Amygdala (tissue), 56 donors: ENCODE data around the gene PCID2.

Experiments
- DNase-seq, 56 donors: peaks; one replicate each; lab custom pipeline; 2025; lab: John Stamatoyannopoulos, UW

PCID2 gene

DNA sequence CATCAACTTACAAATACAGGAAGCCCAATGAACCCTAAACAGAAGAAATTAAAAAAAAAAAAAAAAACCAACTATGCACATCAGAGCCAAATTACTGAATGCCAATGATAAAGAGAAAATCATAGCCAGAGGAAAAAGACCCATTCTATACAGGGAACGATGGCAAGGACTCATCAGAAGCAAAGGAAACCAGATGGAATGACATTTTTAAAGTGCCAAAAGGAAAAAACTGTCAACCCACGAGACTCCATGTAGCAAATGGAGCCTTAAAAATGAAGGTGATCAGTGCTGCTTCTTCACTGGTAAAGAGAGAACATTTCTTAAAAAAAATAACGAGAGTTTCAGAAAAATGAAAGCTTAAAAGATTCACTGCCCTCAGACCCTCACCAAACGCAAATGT, 18.3 kb downstream of the PCID2 start:
- DNase-seq: no peak

DNA sequence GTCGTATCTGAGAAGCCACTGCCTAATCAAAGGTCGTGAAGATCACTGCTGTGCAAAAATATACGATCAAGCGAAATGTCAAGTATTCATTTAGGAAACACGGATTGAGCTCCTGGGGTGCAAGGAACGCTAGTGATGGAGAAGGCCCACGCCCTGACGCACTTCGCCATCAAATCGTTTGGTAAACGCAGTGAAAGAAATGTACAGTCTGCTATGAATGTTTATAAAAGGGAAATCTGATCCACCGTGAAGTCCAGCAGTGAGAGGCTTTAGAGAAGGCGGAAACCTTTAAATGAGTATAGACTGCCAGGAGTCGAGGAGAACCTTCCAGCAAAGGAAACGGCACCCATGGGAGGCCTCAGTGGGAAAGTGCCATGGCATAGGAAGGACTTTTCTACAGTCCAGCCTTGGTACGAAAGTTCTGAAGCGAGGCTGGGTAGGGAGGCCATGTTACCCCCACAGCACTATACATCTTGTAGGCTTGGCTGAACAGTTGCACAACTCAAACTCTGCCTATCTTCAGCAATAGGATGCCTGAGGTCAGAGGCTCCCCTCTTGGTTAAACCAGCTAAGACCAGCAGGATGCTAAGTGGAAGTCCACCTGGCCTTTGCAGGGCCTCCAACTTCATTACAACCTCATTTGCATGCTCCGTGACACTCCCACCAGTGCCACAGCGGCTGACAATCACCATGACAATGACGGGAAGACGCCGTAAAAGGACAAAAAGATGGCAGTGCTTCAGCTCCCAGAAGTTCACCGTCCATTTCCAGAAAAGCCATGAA, 20.4 kb downstream of the PCID2 start:
- DNase-seq: no peak

DNA sequence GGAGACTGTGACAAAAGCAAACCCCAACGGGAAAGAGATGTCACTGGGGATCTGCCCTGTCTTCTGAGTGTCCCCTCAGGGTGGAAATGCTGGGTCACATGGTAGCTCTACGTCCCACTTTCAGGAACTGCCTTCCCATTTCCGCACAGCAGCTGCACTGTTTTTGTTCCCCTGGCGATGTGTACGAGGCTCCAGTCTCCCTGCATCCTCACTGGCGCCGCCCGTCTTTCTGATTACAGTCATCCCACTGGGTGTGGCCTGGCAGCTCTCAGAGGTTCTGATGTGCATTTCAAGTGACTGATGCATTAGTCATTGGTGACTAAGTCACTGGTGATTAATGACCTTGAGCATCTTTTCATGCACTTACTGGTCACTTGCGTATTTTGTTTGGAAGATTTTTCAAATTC, 21.2 kb downstream of the PCID2 start:
- peak in 30 of 56 donors; percentile 5 to 80 (median 43) for DNase-seq

DNA sequence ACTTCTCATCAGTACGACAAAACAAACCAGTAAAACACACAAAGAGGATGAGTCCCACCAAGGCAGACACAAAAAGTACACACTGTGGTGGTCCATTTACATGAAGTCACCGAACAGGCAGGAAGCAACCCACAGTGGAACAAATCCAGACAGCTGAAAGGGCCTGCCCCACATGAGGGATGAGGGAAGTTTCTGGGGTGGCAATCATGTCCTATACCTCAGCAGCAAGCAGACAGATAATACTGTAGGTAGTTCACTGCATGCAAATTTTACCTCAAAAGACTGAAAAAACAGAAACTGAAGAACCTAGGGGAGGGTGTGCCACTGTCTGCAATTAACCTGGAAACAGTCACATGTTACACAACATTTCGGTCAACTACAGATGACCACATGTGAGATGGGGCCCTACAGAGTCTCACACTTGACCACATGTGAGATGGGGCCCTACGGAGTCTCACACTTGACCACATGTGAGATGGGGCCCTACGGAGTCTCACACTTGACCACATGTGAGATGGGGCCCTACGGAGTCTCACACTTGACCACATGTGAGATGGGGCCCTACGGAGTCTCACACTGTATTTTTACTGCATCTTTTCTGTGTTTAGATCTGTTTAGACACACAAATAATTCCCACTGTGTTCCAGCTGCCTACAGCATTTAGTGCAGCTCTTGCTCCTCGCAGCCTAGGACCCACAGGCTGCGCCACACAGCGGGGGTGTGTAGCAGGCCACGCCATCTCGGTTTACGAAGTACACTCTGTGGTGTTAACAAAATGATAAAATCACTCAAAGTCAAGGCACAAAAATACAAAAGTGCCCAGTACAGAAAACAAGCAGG, 22.2 kb downstream of the PCID2 start:
- no peak for DNase-seq

DNA sequence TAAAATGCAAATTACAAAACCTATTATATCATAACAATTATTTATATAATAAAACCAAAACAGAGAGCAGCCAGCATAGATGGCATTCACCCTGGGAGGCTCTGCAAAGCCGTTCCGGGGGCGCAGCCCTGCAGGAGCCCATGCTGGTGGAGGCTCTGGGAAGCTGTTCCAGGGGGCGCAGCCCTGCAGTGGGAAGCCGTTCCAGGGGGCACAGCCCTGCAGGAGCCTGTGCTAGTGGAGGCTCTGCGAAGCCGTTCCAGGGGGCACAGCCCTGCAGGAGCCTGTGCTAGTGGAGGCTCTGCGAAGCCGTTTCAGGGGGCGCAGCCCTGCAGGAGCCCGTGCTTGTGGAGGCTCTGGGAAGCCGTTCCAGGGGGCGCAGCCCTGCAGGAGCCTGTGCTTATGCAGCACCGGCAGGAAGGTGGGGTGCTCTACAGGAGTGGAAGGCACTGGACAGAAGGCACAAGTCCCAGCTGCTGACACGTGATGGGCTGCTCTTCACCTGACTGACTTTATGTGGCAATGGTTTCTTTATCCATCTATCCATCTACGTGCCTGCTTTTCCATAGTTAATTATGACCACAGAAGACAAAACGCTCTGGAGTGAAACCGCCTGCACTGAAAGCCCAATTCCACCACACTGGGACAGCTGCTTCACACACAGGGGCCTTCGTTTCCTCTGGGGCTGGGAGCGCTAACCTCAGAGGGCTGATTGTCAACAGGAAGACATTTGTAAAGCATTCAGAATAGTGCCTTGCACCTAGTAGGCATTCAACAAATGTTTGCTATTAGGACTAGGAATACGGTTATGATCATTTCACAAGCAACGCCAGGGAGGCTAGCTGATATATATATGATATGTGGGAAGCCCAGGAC, 23.7 kb downstream of the PCID2 start:
- DNase-seq: no peak

DNA sequence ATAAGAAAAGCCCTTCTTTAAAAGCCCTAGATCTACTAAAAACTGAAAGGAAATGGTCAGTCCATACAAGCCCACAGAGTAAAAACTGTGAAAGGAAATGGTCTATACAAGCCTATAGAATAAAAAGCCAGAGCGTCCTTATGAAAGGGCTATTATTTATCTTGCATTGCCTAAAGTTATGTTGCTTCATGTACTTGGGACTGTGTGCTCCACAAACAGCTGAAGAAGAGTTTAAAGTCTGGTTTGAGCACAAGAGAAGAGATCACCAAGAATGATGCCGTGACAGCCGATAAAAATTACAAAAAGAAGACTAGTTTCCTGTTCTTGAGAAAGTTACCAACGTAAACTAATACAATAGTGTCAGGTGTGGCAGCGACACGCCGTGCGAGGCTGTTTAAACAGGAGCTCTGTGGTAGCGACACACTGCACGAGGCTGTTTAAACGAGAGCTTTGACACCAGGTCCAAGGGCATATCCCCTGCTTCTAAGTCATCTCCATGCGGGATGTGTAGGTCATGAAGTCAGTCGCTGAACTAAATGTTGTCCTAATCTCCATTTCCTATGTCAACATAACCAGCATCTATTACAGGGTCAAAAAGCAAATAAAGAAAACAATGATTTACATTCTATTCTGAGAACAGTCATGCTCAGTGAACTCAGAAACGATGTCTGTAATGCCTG, 24.9 kb downstream of the PCID2 start:
- DNase-seq: no peak

DNA sequence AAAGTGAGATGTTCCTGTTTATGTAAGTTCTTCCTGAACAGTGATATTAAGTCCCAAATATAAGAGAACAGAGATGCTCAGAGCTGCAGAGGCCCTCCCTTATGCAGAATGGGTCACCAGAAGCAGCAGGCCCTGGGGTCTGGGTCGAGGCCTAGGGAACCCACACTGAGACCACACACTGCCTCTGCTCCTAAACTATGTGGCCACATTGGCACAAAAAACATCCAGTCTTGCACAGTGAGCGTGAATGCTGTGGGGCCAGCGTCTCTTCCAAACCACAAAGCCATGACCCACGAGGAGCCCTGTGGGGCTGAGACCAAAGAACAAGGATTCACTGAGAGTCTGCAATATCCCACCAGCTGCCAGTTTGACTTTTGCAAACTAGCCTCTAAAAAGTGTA, 26.4 kb downstream of the PCID2 start:
- DNase-seq: no peak

DNA sequence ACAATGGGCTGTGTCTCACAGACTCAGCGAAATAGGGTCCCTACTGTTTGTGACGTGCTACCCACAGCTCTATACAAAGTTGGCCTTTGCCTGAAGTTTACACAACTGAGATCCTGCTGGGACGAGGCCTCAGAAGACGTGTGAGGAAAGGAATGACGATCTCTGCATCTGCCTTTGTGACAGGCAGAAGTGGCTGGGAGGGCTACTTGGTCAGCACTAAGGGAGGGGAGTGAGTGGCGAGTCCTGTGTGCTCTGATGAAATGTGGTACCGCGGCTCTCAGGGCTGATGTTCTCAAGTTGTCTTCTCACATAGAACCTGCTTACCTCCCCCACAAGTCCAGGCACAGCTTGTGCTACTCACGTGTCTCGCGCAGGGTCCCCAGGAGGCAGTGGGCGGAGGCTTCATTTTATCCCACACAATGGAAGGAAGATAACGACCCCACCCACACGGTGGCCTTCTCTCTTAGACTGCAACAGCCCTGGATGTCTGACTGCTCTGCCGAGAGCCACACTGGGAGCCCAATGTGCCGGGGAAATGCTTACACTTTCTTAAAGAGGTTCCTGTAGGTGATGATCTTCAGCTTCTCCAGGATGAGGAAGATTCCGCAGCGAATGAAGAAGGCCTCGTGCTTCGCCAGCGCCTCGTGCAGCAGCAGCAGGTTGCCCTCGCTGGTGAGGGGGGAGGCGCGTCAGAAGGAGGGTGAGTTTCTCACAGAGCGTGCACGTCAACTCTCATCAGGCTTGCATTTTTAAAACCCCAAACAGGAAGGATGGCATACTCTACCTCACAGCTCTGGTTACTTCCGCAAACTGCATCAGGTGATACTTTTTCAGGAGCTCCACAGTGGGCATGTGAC, 28.9 kb downstream of the PCID2 start:
- peak in 2 of 56 donors; percentile 12 to 24 for DNase-seq

DNA sequence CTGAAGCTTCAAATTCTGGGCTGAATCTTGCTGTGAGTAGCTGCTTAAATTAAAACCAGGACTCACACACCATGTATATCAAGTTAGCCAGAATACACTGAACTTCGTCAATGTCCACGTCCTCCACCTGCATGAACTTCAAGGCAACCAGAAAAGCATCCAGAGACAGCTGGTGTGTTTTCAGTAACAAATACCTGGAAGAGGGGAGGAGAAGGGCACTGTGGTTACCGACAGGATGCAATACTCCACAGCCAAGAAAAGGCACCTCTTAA, 29.6 kb downstream of the PCID2 start:
- no peak for DNase-seq

DNA sequence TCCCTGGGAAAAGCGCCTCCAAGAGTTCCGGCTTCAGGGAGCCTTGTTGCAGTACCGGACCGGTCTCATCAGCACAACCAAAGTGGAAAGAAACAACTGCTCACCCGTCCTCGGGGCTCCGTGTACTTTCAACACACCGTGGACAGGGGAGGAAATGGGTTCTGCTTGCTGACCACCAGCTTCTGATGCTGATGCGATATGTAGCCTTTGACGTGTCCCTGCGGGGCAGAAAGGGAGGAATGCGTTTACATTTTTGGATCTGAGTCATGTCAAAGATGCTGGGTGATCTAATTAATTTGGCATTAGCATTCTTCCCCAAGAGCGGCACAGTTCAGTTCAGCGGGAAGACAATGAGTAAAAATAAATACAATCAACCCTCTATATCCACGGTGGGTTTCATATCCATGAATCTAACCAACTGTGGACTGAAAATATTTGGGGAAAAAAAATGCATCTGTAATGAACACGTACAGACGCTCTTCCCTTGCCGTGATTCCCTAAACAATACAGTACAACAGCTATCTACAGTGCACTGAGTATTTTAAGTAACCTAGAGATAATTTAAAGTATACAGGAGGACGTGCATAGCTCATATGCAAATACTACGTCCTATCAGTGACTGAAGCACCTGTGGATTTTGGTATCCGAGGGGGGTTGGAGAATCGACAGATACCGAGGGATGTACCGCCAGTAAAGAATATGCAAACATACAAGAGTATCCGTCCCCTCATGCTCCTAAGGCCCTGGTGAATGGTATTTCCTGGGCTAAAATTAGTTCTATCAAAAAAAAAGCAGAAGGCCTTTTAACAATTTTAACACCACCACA, 30.2 kb downstream of the PCID2 start:
- DNase-seq: no peak

DNA sequence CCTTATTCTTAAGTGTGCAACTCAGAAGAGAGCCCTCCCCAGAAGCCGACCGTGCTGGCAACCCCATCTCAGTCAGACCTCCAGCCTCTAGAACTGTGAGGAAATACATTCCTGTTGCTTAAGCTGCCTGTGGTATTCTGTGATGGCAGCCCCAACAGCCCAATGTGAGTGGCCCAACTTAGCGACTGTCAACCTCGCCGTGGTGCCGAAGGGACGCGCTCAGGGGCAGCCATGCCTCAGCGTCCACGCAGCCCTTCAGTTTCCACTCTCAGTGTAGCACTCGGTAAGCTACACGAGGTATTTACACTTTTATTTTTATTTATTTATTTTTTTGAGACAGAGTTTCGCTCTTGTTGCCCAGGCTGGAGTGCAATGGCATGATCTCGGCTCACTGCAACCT, 31.6 kb downstream of the PCID2 start:
- DNase-seq: no peak

DNA sequence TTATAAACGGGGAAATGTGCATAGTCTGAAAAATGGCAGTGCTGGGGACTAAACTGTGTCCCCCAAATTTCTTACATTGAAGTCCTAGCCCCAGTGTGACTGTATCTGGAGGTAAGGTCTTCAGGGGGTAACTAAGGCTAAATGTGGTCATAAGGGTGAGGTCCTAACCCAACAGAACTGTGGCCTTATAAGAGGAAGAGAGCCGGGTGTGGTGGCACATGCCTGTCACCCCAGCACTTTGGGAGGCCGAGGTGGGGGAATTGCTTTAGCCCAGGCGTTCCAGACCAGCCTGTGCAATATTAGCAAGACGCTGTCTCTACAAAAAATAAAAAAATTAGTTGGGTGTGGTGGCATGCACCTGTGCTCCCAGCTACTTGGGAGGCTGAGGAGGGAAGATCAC, 32.2 kb downstream of the PCID2 start:
- no peak for DNase-seq

DNA sequence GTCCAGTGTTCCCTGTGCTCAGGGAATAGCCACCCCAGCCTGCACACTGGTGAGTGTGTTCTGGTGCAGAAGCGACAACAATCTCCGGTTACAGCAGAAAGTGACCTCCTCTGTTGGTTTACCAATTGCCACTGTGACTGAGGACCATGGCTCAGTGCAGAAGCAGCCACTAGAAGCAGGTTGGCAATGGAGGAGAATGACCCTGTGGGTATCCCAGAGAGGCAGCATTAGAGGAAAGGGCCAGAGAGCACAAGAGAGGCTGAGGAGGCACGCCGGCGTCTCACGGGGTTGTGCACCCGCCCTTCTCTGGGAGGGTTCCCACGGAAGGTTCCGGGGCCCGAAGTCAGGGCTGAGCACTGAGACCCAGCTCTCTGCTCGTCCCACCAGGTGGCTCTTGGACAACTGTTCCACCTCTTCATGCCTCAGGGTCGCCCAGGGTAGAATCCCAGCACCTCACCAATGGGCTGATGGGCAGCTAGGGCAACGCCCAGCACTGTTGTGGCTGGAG, 36.0 kb downstream of the PCID2 start:
- no peak for DNase-seq

DNA sequence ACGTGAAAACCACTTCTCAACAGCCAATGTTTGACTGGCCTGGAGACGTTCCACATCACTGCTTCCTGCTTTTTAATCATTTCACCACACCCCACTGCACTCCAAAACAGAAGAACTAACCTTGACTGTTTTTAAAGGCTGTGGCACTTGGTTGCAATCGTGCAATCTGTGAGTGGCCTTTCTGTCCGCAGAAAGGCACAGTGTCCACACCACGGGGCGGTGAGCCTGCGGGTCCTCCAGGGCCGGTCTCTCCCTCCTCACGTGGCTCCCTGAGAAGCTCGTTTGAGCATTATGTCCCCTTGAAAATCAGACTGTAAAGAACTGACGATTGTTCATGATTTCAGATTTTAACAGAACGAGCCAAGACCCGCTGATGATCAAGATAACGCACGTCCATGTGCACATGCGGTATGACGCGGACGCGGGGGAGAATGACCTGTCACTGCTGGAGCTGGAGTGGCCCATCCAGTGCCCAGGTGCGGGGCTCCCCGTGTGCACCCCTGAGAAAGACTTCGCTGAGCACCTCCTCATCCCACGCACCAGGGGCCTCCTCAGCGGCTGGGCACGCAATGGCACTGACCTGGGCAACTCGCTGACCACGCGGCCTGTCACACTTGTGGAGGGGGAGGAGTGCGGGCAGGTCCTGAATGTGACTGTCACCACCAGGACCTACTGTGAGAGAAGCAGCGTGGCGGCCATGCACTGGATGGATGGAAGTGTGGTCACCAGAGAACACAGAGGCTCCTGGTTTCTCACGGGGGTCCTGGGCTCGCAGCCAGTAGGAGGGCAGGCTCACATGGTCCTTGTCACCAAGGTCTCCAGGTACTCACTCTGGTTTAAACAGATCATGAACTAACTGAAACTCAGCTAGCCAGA, 37.0 kb downstream of the PCID2 start:
- no peak for DNase-seq

DNA sequence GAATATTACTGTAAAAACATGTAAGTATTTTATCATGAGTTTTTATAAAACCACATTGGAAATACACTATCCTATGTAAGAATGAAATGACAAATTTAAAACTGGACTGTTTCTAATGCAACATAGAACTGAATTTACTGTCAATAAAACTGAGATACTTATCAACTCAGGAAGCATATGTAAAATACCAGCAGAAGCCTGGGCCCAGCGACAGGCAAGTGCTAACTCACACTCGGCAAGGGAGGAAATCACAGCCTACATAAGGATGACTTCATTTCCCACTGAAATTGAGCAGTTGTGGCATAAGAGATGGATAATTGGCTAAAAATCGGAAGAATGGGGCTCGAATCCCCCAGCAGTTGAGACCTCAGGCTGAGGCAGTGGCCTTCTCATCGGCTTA, 38.0 kb downstream of the PCID2 start:
- DNase-seq: no peak

DNA sequence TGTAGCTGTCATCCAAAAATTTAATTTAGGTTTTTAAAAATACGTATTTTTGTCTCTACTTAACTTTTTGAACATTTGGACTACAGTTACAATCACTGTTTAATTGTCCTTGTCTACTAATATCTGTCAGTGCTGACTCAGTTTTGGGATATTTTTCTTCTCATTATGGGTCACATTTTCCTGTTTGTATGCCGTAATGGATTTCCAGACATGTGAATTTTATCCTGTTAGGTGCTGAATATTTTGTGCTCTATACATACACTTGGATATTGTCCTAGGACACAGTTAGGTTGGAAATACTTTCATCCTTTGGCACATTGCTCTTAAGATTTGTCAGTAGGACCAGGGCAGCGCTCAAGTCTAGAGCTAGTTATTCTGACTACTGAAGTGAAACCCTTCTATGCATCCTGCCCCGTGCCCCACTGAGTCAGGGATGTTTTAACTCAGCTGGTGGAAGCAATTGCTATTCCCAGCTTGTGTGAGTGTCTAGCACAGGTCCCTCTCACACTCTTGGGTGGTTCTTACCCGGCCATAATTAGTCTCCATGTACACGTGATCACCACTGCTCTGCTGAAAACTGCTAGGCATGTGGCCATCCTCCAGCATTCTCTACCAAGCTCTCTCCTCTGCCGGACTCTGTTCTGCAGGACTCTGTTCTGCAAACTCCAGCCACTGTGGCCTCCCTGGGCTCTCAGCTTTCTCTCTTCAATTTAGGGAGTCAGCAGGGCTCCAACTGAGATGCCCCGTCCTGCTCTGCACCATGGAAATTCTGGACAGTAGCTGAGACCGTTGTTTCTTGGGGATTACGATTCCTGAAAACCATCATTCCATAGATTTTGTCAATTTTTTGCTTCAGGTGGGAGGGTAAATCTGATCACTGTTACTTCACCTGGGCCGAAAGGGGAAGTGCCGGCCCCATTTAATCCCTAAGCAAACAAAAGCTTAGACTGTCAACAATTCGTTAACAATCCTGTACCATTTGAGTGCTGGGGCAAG, 38.9 kb downstream of the PCID2 start:
- DNase-seq: no peak
